GM18517 (cell line): ENCODE measurements around the gene GYPE.
"Not testable (repeated sequence)": the region's sequence is repeated elsewhere in the genome, so short reads cannot be mapped to it uniquely, and the experiment has no call there.

Experiments
- ATAC-seq: cut with Tn5 transposase; IDR thresholded peaks from one replicate; pipeline ENCODE4 v1.9.1; 2021; ENCODE audit warnings: mild to moderate bottlenecking, moderate library complexity; ENCODE audit not compliant: unreplicated experiment

The GYPE gene

DNA sequence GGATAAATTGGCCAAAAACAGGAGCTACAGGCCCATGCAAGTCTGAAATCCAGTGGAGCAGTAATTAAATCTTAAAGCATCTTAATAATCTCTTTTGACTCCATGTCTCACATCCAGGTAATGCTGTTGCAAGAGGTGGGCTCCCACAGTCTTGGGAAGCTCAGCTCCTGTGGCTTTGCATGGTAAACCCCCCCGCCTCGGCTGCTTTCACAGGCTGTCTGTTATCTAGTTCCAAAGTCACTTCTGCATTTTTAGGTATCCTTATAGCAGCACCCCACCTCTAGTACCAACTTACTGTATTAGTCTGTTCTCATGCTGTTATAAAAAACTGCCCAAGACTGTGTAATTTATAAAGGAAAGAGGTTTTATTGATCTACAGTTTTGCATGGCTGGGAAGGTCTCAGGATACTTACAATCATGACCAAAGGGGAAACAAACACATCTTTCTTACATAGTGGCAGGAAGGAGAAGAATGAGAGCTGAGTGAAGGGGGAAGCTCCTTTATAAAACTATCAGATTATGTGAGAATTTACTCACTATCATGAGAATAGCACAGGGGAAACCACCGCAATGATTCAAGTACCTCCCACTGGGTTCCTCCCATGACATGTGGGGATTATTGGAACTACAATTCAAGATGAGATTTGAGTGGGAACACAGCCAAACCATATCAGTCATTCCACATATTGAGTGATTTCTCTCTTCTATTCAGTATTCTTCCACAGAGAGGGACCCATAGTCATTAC lies 34.7 kb downstream of the GYPE start:
- not testable (repeated sequence) for ATAC-seq

DNA sequence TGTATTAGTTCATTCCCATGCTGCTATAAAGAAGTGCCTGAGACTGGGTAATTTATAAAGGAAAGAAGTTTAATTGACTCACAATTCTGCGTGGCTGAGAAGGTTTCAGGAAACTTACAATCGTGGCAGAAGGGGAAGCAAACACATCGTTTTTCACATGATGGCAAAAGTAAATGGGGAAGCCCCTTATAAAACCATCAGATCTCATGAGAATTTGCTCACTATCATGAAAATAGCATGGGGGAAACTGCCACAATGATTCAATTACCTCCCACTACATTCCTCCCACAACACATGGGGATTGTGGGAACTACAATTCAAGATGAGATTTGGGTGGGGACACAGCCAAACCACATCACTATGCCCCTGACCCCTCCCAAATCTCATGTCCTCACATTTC lies 35.4 kb downstream of the GYPE start:
- not testable (repeated sequence) for ATAC-seq

DNA sequence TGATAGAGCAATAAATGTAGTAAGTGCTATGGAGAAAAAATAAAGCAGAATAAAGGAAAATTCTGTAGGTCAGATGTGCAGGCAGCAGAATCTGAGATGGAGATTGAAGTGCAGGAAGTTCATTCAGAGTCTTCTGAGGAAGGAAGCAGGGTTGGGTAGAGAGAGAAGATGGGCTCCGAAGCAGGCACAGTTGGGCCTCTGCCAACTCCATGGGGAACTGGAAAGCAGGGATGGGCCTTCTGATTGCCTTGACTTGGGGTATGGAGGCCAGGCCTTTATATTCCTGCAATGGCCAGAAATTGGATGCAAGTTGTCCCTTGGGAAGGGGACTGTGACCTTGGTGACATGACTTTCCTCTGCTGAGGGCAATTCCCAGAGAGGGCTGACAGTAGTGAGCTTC lies 42.6 kb downstream of the GYPE start:
- ATAC-seq, result not testable (repeated sequence)

DNA sequence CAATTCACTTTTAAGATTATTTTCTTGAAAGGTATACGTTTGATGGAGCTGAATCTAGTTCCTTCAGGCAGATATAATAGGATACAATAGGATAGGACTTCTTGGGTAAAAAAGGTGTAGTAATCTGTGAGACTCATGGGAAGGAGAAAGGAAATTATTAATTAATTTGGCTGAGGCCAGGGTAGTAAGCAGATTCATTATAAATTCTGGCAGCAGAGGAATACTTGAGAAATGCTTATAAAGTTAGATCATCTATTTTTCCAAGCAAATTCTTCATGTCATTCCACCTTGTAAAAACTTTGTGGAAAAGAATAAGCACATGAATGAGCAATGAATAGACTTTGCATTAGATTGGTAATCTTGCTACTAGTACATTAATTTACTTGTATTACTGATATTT lies 46.9 kb downstream of the GYPE start:
- ATAC-seq, result no peak

DNA sequence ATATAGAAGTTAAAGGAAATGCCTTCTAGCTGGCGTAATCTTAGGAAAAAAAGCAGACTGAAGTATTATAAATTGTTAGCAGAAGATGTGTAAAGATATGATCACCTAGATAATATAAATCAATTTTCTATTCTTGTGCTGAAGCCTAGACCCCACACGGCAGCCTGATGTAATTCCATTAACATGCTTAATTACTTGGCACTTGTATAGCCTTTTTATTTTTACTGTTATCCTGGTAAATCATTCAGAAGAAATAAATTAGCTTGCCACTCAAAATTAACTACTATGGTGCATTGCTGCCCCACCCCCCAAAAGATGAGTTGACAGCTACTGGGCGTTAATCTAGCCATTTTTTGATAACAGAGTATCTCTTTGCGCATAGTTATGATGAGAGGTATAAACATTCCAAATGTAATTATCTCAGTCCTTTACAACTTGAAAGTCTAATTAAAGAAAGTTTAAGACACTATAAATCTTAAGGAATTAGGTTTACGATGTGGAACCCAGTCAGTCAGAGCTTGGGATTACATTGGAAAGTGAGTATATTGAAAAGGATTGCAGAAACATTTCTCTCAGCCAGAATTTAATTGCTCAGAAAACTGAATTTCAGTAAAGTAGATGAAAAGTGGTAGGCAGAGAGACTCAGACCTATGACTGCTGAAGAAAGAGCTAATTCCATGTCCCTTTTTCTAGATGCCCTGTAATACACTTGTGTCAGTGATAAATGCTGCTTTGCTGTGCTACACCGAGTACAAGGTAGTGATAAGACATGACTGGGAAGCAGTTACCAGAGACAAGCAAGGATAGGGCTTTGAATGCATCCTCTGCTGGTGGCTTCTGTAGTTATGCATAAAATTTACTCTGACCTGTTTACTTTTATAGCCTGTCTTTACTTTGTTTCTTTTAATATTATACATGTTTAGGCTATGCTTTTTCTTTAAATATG lies 47.7 kb downstream of the GYPE start:
- ATAC-seq, result not testable (repeated sequence)

DNA sequence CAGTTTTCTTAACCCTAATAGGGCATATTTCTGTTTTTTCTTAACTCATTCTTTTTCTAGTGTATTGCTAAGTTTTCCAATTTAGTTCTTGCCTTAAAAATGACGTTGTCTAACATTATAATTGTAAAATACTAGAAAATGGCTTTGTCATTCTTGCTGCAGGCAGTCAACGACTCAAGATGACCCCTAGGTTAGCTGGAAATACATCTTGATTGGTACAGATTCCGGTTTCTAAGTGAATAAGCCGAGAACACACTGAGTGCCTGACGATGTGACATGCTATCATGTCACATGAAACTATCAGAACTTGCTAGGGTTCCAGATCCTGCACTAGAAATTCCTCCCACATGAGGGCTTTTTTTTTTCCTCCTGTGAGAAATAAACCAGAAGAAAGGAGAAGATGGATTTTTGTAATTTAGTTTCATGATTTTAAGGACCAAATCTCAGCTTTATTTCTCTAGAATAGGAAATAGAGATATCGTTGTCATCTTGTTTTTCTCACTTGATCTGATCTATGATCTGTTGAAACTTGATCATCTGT lies 49.3 kb downstream of the GYPE start:
- ATAC-seq, result not testable (repeated sequence)

DNA sequence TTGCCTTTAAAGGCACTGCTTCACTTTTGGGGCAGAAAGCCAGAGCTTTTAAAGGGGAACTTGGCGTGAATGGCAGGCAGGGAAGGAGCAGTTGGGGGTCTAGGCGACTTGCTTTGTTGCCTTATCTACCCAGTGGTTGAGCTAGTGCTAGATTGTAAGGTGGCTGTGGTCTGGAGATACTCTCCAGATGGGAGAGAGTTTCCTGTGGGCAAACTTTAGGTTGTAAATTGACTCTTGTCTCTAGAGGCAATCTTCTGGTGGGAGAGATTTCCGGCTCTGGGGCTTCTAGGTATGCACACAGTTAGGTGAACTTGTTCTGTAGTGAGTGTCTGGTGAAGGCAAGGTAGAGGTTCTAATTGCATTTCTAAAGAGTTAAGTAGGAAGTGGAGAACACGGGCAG lies 50.7 kb downstream of the GYPE start:
- ATAC-seq, result not testable (repeated sequence)

DNA sequence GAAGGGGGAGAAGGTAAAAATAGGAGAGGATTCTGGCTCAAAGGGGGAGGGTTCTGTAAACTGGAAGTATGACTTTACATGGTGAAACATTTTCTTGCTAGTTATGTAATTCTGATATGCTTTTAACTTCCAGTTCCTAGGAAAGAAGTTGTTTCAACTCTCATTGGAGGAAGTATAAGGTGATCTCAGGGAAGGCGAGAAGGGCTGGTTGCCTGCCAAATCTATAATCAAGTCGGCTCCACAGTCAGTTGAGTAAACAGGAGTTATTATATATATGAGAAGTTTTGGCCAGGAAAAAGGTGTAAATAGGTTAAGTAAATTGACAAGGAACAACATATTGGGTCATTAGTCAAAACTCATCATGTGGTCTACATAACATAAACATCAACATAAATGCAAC lies 56.1 kb downstream of the GYPE start:
- ATAC-seq, result not testable (repeated sequence)

DNA sequence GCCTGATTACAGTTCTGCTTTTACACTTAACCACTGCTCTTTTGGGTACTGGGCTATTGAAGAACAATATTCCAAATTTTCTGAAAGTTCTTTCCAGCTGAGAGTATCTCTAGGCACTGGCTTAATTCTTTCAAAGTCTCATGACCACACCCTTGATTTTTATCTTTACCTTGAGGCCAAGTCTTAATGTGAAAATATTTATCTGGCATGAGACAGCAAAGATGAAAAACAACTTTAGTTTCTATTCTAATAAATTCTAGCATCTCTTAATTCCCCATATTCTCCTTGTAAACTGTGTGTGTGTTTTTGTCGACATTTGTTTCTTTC lies 61.9 kb downstream of the GYPE start:
- not testable (repeated sequence) for ATAC-seq

DNA sequence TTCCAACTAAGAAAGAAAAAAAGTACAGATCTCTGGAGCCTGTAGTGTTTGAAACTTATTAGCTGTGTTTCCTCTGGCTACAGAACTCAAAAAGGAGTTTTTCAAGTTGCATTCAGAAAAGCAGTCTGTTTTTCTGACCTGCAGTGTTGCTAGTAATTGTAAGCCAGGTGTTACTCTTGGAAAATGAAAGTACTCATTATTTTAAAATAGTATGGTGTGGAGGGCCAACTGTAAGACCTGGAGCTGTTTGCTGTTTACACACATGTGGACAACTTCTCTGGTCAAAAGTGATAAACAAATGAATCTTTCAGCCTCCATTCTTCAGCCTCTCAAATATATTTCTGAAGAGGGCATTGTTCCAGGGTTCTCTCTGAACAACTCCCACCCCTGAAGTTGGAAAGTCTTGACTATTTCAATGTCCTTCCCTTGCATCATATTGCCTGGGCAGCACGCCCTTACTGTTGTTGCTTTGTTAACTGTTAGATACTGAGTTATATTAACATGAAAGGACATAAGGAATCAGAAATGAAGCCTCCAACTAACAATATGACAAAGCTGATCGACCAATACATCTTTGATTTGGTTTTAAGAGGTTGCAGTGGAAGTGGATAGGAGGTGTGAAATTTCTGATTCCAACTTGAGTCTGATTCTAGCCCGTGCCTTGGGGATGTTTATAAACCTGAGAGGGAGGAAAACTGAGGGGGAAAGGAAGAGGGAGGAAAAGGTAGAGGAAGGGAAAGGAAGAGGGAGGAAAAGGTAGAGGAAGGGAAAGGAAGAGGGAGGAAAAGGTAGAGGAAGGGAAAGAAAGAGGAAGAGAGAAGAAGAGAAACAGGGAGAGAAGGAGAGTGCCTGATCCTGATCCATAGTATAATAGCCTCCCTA lies 62.5 kb downstream of the GYPE start:
- ATAC-seq, result not testable (repeated sequence)

DNA sequence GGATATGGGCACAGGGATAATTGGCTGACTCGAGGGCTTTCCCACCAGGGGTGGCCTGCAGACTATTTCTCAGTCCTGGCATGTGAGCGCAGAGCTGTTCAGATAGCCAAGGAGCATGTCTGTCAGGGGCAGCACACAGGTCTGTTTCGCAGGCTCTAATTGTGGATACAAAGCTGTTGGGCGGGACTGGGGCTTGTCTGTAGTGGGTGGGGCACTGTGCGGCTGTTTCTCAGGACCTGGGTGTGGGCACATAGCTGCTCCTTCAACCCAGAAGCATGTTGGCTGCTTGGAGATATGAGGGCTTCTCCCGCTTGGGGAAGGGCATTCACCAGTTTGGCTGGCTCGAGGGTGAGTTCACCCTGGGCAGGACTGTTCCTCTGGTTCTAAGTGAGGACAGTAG lies 65.9 kb downstream of the GYPE start:
- not testable (repeated sequence) for ATAC-seq

DNA sequence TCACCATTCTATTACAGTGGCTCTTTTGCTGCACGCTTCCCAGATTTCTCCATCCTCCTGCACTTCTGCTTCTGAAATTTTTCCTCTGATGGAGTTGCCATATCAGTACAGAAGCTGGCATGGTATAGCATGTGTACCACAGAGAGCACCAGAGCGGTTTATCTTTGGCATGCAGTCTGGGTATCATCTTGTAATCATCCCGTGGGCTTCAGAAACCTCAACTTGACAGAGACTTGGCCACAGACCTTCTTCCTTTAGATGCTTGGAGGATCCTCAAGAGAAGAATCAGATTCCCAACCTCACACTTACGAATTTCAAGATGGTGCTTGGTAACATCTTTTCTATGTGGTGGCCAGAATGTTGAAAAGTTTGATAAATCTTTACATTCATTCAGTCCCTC lies 71.2 kb downstream of the GYPE start:
- not testable (repeated sequence) for ATAC-seq

DNA sequence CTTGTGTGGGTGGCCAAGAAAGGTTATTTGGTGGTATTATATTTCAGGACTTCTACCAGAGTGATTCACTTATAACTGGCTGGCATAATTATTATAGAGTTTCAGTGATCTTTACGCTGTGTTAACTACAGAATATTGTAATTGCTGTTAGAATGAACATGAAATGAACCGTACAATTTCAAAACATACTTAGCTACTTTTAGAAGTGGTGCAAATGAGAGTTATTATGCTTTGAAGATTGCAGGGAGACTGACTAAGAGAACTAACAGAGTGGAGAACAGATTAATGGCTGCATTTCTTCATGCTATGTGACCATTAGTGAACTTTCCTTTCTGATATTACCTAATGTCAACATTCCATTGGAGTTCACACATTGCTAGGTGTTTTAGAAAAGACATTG lies 71.7 kb downstream of the GYPE start:
- ATAC-seq, result not testable (repeated sequence)

DNA sequence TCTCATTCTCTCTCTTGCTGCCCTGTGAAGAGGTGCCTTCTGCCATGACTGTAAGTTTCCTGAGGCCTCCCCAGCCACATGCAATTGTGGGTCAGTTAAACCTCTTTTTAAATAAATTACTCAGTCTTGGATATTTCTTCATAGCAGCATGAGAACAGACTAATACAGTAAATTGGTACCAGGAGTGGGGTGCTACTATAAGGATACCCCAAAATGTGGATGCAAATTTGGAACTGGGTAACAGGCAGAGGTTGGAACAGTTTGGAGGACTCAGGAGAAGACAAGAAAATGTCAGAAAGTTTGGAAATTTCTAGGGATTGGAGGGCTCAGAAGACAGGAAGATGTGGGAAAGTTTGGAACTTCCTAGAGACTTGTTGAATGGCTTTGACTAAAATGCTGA lies 74.8 kb downstream of the GYPE start:
- ATAC-seq, result not testable (repeated sequence)

DNA sequence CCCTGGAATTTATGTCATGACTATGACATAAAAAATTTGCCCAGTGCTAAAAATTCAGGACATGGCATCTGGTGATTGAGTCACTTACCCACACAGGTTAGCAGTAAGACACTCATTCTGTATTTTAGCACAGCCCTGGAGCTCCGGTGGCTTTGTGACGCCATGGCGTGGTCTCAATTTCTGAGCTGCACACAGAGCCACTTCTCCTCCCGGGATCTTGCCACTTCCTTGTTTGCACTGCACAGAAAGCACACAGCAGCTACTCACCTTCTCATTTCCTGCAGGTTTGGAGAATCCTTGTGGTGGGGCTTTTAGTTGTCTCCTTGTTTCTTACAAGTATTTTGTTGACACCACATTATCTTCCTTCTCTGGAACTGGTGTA lies 76.1 kb downstream of the GYPE start:
- ATAC-seq, result not testable (repeated sequence)
